Heart right ventricle (tissue), 16 donors: ENCODE results near the gene RSAD1. TPM values are rescaled to one million over a fixed set of nuclear protein-coding genes. Genes with fewer than 3 reads are reported as not detected.

Experiments
- ATAC-seq, 8 donors: fragments of 200-7000 bp; cut with Tn5 transposase; one replicate each; pipeline ENCODE4 v1.9.1; 2020; ENCODE audit warnings: mild to moderate bottlenecking in 8 of 8, moderate library complexity in 8 of 8, moderate number of reproducible peaks in 1 of 8
- DNase-seq, 2 donors: peaks; one replicate each; pipeline ENCODE4 v3.0.0-alpha.2; 2020
- H3K27ac ChIP-seq, 10 donors: fragments of 200-600 bp; sonication (generic) in 2 of 10; one replicate each; pipeline versions ENCODE4 v1.5.0 to v1.8.0; 2020 to 2022; ENCODE audit warnings: mild to moderate bottlenecking in 3 of 10
- H3K27me3 ChIP-seq, 7 donors: fragments of 200-600 bp; one replicate each; pipeline ENCODE4 v1.8.0; 2021 to 2022; ENCODE audit warnings: mild to moderate bottlenecking in 2 of 7
- H3K36me3 ChIP-seq, 9 donors: fragments of 200-600 bp; sonication (generic) in 1 of 9; one replicate each; pipeline versions ENCODE4 v1.5.0 to v1.8.0; 2020 to 2022; ENCODE audit warnings: mild to moderate bottlenecking in 2 of 9
- H3K4me1 ChIP-seq, 9 donors: fragments of 200-600 bp; sonication (generic) in 1 of 9; one replicate each; pipeline versions ENCODE4 v1.5.0 to v1.8.0; 2020 to 2022; ENCODE audit warnings: mild to moderate bottlenecking in 4 of 9
- H3K4me3 ChIP-seq, 10 donors: fragments of 200-600 bp; sonication (generic) in 2 of 10; one replicate each; pipeline versions ENCODE4 v1.5.0 to v1.8.0; 2020 to 2022; ENCODE audit warnings: mild to moderate bottlenecking in 7 of 10, moderate library complexity in 2 of 10
- H3K9me3 ChIP-seq, 11 donors: fragments of 200-600 bp in 10 of 11; sonication (generic) in 2 of 11; one replicate each; pipeline versions ENCODE4 v1.5.0 to v1.8.0; 2013 to 2022; ENCODE audit warnings: mild to moderate bottlenecking in 2 of 11, control low read depth in 1 of 11, moderate library complexity in 1 of 11
- CTCF ChIP-seq, 9 donors: fragments of 200-600 bp; sonication (generic) in 2 of 9; IDR thresholded peaks; one replicate each; pipeline versions ENCODE4 v1.5.0 to v1.8.0; 2021 to 2022; ENCODE audit warnings: antibody characterized with exemption in 9 of 9, mild to moderate bottlenecking in 5 of 9, moderate library complexity in 1 of 9
- WGBS, 2 donors: extraction: QIAGEN DNeasy Blood & Tissue Kit; methylation state at CpG; one replicate each; pipeline ENCODE4 v1.1.7; 2013; ENCODE audit warnings: inconsistent platforms in 1 of 2; 5-methylcytosine and 5-hydroxymethylcytosine counted together
- intact Hi-C, 10 donors: fragments of 100-400 bp; cut with DNase I; formaldehyde crosslinking; loops; one replicate each; pipeline versions ENCODE4 v1.11.1 to v1.14.2; 2022
- polyA plus RNA-seq, 2 donors: library from polyadenylated mRNA; stranded (reverse); fragments of 200-250 nt; gene quantifications; one replicate each; pipeline ENCODE4 v1.2.3, GENCODE V29; 2013
- total RNA-seq, 10 donors: library from RNA; stranded (reverse); fragmentation: NEBNext Ultra II Directional in 3 of 10; extraction: Animal tissue kit (Norgen Biotek cat#: 25700) in 3 of 10; gene quantifications; one replicate each; pipeline versions ENCODE4 v1.2.1 to v1.2.4, GENCODE V29; 2021 to 2023
- donor health status: Arrhythmogenic right ventricular cardiomyopathy.
- donor health status: ischemic (EF 13 %, LVEDD 7.1; RV severe dilation, severe dysfunction).
- donor health status: healthy with polysubstance abuse.
- donor health status: DM: no; HTN: yes; CAD: no.
- donor health status: DM: no; HTN: no; CAD: no.
- donor health status: ischemic (EF 25% LVEDD 6.9; RV normal size, moderate dysfunction).
- donor health status: ischemic (EF 25% LVEDD 5.7; RV mildly dilated, moderate dysfunction).
- donor health status: healthy.
- donor health status: DM: yes; HTN: yes; CAD: no.
- donor health status: Ischemic cardiomyopathy.
- donor health status: ischemic (EF 35%, LVEDD 5.7; RV mildly dilated, moderate dysfunction).
- donor health status: nonischemic (EF 11% LVEDD 7.7; RV severe dilation, severe dysfunction).
- donor health status: DM: yes; HTN: yes; CAD: no.
- donor health status: PGD.
- donor health status: ischemic (EF 29% LVEDD 5.4; RV normal size, mild dysfunction).
- donor health status: nonischemic (EF 23%, LVEDD 6.1; RV moderate dilation, normal function).

Gene RSAD1
- total and polyA plus RNA-seq, 12 donors: 31.8 to 52.3 (median 45.5) TPM

- ATAC-seq: no peak
- intact Hi-C loops: loop anchor here in 9 of 10 donors (2.0 to 10.0 kb wide), 14 partner anchors 53 to 361 kb away; partner anchors contain the start of genes ANKRD40 (in 1 of the 9), EPN3 (in 1 of the 9) and SPATA20 (in 1 of the 9)
- 72 to 85% methylated on average over 4 of the region's 4 CpGs for WGBS, 2 donors
- Histone ChIP-seq H3K36me3 (peaks cover 0 to 61% (median 27%) of the 10 kb centered on the region in 9 donors), H3K27me3 (peaks cover 0 to 1% (median 0%) of the 10 kb centered on the region in 7 donors), H3K27ac (peak overlapping the region in 7 of 10 donors; percentile 51 to 84 (median 81)), H3K9me3 (no peaks in the 10 kb centered on the region), H3K4me1 (peaks cover 2 to 48% (median 34%) of the 10 kb centered on the region in 9 donors), H3K4me3 (no peak overlapping the region)
- TF ChIP-seq CTCF (IDR thresholded peaks at IDR 0.05): no peak
- DNase-seq: no peak
Measured at GRCh38 chr17:50481648-50482047, 3.0 kb downstream of the RSAD1 start.

GRCh38 chr17:50482110-50482509 is 3.5 kb downstream of the RSAD1 start:
- Histone ChIP-seq H3K4me3 (no peak overlapping the region), H3K4me1 (peaks cover 2 to 48% (median 34%) of the 10 kb centered on the region in 9 donors), H3K36me3 (peaks cover 0 to 65% (median 27%) of the 10 kb centered on the region in 9 donors), H3K9me3 (no peaks in the 10 kb centered on the region), H3K27me3 (no peaks in the 10 kb centered on the region), H3K27ac (peak overlapping the region in 7 of 10 donors; percentile 51 to 84 (median 81))
- intact Hi-C loops: loop anchor here in 9 of 10 donors (2.0 to 10.0 kb wide), 13 partner anchors 53 to 360 kb away; partner anchors contain the start of genes ANKRD40 (in 1 of the 9), EPN3 (in 1 of the 9) and SPATA20 (in 1 of the 9)
- 88% methylated on average over 23 of the region's 23 CpGs for WGBS, 2 donors
- DNase-seq: no peak
- no peak for TF ChIP-seq CTCF (IDR thresholded peaks at IDR 0.05)
- peak in 1 of 8 donors; percentile 11 for ATAC-seq

GRCh38 chr17:50482516-50482915 is 3.9 kb downstream of the RSAD1 start:
- WGBS, 2 donors: 9 to 12% methylated on average over 7 of the region's 7 CpGs
- peak; percentile 40 to 87 (median 74) for ATAC-seq
- H3K4me3 ChIP-seq: no peak overlapping the region
- intact Hi-C loops: loop anchor here in 9 of 10 donors (2.0 to 10.0 kb wide), 13 partner anchors 52 to 360 kb away; partner anchors contain the start of genes ANKRD40 (in 1 of the 9), EPN3 (in 1 of the 9) and SPATA20 (in 1 of the 9)
- peak; percentile 69 to 91 (median 87) for TF ChIP-seq CTCF (IDR thresholded peaks at IDR 0.05)
- no peaks in the 10 kb centered on the region for H3K9me3 ChIP-seq
- H3K36me3 ChIP-seq: peaks cover 0 to 69% (median 27%) of the 10 kb centered on the region in 9 donors
- peaks cover 2 to 48% (median 34%) of the 10 kb centered on the region in 9 donors for H3K4me1 ChIP-seq
- H3K27me3 ChIP-seq: no peaks in the 10 kb centered on the region
- peak; percentile 92 to 94 for DNase-seq
- H3K27ac ChIP-seq: peak overlapping the region in 9 of 10 donors; percentile 6 to 84 (median 77)

GRCh38 chr17:50483266-50483665 is 4.6 kb downstream of the RSAD1 start:
- intact Hi-C loops: loop anchor here in 9 of 10 donors (2.0 to 10.0 kb wide), 13 partner anchors 52 to 359 kb away; partner anchors contain the start of genes ANKRD40 (in 1 of the 9), EPN3 (in 1 of the 9) and SPATA20 (in 1 of the 9)
- Histone ChIP-seq H3K4me3 (no peak overlapping the region), H3K27me3 (no peaks in the 10 kb centered on the region), H3K4me1 (peaks cover 2 to 42% (median 30%) of the 10 kb centered on the region in 9 donors), H3K36me3 (peaks cover 0 to 72% (median 27%) of the 10 kb centered on the region in 9 donors), H3K27ac (peak overlapping the region in 8 of 10 donors; percentile 53 to 84 (median 79)), H3K9me3 (no peaks in the 10 kb centered on the region)
- WGBS, 2 donors: 82 to 83% methylated on average over 5 of the region's 5 CpGs
- ATAC-seq: no peak
- no peak for TF ChIP-seq CTCF (IDR thresholded peaks at IDR 0.05)
- DNase-seq: no peak
